Endometrial microvascular endothelial cells (primary cell): ENCODE results near the gene KRTAP5-3. TPM values are rescaled to one million over a fixed set of nuclear protein-coding genes. Genes with fewer than 3 reads are reported as not detected.
"Not testable (repeated sequence)": the region's sequence is repeated elsewhere in the genome, so short reads cannot be mapped to it uniquely, and the experiment has no call there.

Experiments used
- in situ Hi-C: cut with HindIII; loops from 2 replicates; pipeline ENCODE4 v1.10.0; 2017; ENCODE audit warnings: low sequenced_read_pairs, low pct_unique_long_range_greater_than_20kb; ENCODE audit errors: inconsistent ontology term
- total RNA-seq: library from RNA; depleted of rRNA; stranded (reverse); fragments of >200 nt; gene quantifications from one replicate; pipeline ENCODE4 v1.2.3, GENCODE V29; 2015; ENCODE audit errors: inconsistent ontology term

KRTAP5-3 gene
- total RNA-seq, result not detected

GRCh38 chr11:1608363-1608762, at the start of gene KRTAP5-3:
KRTAP5-3 (minus strand) TSS chr11:1608463; CDS start chr11:1608385, 78 bp downstream.
- in situ Hi-C loops, result no loop called here

GRCh38 chr11:1656670-1657069, 48.4 kb upstream of the KRTAP5-3 start:
- in situ Hi-C loops, result no loop called here

GRCh38 chr11:1656061-1656441, 47.8 kb upstream of the KRTAP5-3 start:
- in situ Hi-C loops, result no loop called here

- in situ Hi-C loops, result no loop called here
Measured at GRCh38 chr11:1655168-1656060, 47.2 kb upstream of the KRTAP5-3 start.

GRCh38 chr11:1654388-1655167, 46.3 kb upstream of the KRTAP5-3 start:
- in situ Hi-C loops, result no loop called here

GRCh38 chr11:1653541-1654387, 45.5 kb upstream of the KRTAP5-3 start:
- in situ Hi-C loops, result no loop called here

GRCh38 chr11:1652771-1653540, 44.7 kb upstream of the KRTAP5-3 start:
- in situ Hi-C loops, result no loop called here

GRCh38 chr11:1652442-1652770, 44.1 kb upstream of the KRTAP5-3 start:
- in situ Hi-C loops, result no loop called here

- in situ Hi-C loops, result no loop called here
Measured at GRCh38 chr11:1652026-1652425, 43.8 kb upstream of the KRTAP5-3 start.

- in situ Hi-C loops, result no loop called here
Measured at GRCh38 chr11:1651411-1651980, 43.2 kb upstream of the KRTAP5-3 start.

- in situ Hi-C loops, result no loop called here
Measured at GRCh38 chr11:1650918-1651262, 42.6 kb upstream of the KRTAP5-3 start.

GRCh38 chr11:1650034-1650917, 42.0 kb upstream of the KRTAP5-3 start:
- in situ Hi-C loops, result no loop called here

GRCh38 chr11:1648653-1649420, 40.6 kb upstream of the KRTAP5-3 start:
- in situ Hi-C loops, result no loop called here

- in situ Hi-C loops, result no loop called here
Measured at GRCh38 chr11:1647901-1648652, 39.8 kb upstream of the KRTAP5-3 start.

GRCh38 chr11:1646540-1646939, 38.3 kb upstream of the KRTAP5-3 start:
- in situ Hi-C loops, result not testable (repeated sequence)

- in situ Hi-C loops, result no loop called here
Measured at GRCh38 chr11:1645357-1645821, 37.1 kb upstream of the KRTAP5-3 start.
